Stimulated activated naive CD4-positive, alpha-beta T cell (primary cell): ENCODE measurements around the gene TMEM132C.
"Not testable (repeated sequence)": the region's sequence is repeated elsewhere in the genome, so short reads cannot be mapped to it uniquely, and the experiment has no call there.

Source experiments
- DNase-seq, 6 experiments: peaks; one replicate each; lab custom pipeline; 2025; lab: John Stamatoyannopoulos, UW

Gene TMEM132C

GRCh38 chr12:128483526-128484255 is 216.7 kb downstream of the TMEM132C start:
- DNase-seq = no peak

DNA sequence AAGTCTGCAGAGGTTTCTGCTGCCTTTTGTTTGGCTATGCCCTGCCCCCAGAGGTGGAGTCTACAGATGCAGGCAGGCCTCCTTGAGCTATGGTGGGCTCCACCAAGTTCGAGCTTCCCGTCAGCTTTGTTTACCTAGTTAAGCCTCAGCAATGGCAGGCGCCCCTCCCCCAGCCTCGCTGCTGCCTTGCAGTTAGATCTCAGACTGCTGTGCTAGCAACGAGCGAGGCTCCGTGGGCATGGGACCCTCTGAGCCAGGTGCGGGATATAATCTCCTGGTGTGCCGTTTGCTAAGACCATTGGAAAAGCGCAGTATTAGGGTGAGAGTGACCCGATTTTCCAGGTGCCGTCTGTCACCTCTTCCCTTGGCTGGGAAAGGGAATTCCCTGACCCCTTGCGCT is 230.4 kb downstream of the TMEM132C start:
- not testable (repeated sequence) for DNase-seq

DNA sequence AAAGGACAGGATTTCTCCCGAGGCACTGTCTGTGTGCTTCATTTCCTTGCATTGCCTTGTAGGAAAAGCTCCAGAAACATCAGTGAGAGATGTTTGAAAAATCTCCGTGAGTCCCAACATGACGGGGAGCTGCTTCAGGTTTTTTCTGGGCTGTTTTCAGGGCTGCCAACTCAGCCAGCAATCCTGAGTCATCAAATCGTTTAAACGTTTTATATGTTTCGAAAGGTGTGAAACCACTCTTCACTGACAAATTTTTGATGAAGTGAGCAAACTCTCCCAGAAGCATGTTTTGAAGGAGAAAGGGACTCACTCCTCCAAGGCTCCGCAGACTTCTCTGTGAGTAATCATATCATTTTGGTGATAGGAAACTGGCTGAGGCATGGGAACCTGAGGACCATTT is 240.5 kb downstream of the TMEM132C start:
- no peak for DNase-seq

DNA sequence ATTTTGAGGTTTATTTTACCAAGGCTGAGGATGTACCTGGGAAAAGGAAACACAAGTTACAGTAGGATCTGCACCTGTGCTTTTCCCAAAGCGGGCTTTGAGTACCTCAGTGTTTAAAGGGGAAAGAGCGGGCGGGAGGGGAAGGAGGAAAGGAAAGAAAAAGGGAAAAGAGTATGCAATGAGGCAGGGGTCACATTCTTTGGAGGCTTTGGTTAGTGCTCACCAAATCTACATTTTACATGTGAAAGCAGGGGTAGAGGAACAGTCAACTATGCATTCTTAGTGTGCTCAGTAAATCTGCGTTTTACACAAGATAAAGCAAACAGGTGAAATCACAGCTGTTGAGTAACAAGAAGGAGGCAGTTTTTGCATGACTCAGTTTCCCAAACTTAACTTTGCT is 242.2 kb downstream of the TMEM132C start:
- no peak for DNase-seq

DNA sequence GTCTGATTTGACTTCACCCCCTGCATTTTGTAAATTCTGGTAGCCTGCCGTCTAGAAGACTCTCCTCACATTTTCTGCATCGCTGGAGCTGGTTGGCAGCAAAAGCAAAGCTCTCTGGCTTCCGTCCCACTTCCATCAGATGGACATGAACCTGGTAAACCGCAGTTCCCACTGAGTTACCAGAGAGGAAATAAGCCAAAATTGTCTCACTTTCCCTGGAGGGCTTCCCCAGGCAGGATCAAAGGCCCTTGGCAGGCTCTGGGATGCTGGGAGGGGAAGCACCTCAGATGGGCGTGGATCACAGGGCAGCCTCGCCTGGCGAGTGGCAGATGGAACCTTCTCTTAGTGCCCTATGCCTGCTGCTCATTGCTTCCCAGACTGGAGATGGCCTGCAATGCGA is 243.5 kb downstream of the TMEM132C start:
- DNase-seq = no peak

GRCh38 chr12:128513331-128513730 is 246.4 kb downstream of the TMEM132C start:
- DNase-seq = no peak

DNA sequence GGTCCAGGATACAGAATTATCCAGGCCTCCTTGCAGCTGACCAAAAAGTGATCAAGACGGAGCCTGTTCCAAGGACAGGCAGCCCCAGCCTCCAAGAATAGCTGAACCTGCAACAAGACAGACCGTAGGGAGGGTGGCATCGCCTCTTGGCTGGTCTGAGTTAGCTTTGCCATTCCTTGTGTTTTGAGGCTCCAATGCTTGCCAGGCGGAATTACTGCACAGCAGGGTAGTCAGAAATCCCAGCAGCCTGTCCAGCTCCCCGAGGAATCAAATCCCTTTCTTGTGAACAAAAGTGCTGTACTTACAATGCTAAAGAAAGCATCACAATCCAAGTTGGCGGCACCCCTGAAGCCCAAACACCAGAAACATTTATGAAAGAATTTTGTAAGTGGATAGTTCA is 246.9 kb downstream of the TMEM132C start:
- DNase-seq = no peak

GRCh38 chr12:128518644-128519043 is 251.7 kb downstream of the TMEM132C start:
- DNase-seq = no peak

- DNase-seq = no peak
Measured at GRCh38 chr12:128519426-128519825, 252.5 kb downstream of the TMEM132C start.

GRCh38 chr12:128521981-128522380 is 255.0 kb downstream of the TMEM132C start:
- DNase-seq = no peak

DNA sequence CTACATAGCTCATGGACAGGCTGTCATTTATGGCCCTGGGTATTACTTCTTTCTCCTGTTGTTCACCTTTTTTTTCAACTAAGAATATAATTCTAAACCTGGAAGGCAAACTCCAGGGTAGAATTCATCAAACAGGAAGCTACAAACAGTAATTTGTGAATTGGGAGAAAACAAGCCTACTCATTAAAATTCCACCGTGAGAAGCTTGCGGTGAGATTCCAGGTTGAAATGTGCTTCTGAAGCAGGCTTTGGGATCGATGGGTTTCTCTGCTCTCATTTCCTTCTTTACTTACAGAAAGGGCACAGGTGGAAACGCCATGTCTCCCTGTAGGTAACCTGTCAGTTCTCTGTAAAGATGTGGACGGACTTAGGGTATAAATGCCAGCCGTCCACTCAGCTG is 257.5 kb downstream of the TMEM132C start:
- no peak for DNase-seq

DNA sequence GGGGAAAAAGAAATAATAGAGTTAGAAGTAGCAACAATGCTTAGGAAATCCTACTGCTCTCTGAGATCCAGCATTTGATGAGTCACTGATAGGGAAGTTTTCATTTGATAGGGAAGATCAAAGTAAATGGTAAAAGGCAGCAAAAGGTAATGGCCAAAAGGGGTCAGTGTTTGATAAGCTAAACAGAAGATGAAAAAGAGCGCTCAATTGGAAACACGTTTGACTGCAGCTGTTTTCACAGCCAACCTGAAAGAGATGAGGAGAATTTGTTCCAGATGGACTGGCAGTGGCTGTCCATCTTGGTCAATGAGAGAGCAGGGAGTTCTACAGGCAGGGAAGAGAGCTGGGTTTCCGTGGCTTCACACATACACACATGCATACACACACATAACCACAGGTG is 264.2 kb downstream of the TMEM132C start:
- DNase-seq = no peak

DNA sequence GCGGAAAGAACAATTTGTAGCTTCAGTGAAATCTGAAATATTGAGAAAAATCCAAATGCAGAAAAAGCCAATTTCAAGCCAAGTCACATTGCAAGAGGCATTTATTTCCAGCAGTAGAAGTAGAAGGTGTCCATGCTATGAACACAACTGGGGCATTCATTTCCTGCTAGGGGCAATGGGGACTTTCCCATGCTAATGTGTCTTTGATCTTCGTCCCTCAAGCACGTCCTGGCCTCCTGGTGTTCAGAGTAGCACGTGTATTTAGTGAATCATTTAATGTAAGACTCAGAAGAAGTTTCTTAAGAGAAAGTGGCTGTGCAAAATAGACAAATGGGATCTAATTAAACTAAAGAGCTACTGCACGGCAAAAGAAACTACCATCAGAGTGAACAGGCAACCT is 267.9 kb downstream of the TMEM132C start:
- no peak for DNase-seq

DNA sequence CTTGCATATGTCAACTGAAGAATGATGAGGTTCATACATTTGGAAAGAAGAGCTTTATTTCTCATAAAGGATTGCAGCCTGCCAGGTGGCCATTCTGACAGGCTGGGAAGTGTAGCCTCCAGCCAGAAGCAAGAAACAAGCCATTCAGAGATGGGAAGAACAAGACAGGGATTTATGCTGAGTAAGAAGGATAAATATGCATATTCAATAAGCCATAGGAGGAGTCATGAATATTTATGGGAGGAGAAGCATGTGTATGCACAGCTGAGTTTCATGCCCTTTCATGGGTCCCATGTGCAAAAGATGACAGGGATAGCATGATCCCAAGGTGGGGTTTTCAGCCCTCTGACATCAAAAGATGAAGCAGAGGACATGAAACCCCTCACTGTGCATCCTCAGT is 269.8 kb downstream of the TMEM132C start:
- DNase-seq = no peak

- DNase-seq = no peak
Measured at GRCh38 chr12:128537668-128538067, 270.7 kb downstream of the TMEM132C start.

DNA sequence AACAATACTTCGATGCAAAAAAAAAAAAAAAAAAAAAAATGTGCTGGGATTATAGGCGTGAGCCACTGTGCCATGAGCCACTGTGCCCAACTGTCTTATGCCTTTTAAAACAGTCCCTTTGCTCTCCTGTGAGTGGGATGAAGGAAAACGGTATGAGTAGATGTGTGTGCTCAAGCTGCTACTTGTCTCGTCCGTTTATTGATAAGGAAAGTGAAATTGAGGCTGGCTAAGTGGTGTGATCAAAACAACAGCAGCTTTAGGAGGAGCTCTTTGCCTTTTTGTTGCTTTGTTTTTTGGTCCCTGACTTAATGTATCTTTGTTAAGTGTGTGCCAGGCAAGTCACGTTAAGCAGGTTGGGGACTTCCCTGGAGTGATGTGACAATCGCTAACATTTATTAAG is 275.9 kb downstream of the TMEM132C start:
- no peak for DNase-seq

DNA sequence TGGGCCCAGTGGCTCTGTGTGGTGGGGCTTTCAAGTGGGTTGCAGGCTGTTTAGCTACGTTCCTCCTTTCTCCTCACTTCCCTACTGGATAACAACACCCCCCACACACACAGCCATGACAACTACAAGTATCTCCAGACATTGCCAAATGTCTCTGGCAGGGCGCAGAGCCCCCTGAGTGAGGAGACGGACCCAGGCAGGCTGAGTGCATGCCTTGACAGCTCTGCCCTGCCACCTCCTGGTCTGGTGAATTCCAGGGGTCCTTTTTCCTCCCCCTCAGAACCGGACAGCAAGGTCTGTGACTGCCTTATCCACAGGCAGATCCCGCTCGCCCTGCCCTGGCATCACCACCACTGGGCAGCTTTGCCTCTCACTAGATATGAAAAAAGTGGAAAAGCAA is 276.5 kb downstream of the TMEM132C start:
- DNase-seq = no peak

- no peak for DNase-seq
Measured at GRCh38 chr12:128543971-128544370, 277.0 kb downstream of the TMEM132C start.

- no peak for DNase-seq
Measured at GRCh38 chr12:128548949-128549348, 282.0 kb downstream of the TMEM132C start.

GRCh38 chr12:128549601-128550218 is 282.7 kb downstream of the TMEM132C start:
- DNase-seq = no peak

- DNase-seq = no peak
Measured at GRCh38 chr12:128551266-128551665, 284.3 kb downstream of the TMEM132C start.

DNA sequence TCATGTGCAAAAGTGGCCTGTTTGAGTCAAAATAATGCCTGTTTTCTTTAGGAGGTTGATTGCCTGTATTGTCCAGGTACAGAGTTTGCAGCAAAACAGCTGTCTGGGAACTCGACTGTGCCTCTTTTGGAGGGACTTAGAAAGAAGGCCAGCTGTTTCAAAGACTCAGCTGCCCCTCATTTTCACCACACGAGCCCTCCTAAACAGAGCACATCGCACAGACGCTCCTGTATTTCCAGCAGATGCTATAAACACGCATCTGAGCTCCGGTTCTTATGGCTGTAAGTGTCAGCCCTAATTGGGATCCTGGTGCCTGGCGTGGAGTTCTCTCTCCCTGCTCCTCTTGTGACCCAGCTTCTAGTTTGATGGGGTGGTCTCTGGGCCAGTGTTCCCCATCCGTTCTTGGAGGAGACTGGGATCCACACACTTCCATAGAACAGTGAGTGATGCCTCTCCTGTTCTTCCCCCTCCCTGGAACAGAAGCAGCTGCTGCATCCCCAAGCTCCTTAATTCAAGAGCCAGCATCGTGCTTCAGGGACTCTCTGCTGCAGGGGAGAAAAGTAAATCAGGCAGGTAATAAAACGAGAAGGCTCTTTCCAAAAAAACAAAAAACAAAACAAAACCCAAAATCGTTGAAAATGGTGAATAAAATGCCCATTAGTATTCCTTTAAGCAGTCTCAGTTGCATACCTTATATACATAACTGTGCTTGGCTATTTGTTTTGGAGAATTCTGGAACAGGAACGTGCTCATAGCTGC is 287.8 kb downstream of the TMEM132C start:
- DNase-seq = no peak

DNA sequence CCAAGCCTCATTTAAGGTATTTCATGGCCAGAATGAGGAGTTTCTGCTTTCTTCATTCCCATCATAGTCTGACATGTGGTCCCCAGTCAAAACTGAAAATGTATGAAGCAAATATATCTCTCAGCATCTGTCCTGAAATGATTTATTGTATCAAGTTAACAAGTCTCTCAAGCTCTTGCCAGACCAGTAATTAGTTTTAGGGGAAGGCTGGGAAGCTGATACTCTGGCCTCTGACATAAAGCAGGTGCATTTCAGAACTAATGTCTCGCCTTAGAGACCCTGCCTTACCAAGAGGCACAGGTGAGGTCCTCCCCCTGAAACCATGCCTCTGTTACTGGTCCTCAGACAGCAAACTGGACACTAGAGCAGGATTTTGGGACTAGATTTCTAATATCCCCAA is 290.3 kb downstream of the TMEM132C start:
- no peak for DNase-seq
